ENCODE measurements around the gene ERC2.
"Not testable (repeated sequence)": the region's sequence is repeated elsewhere in the genome, so short reads cannot be mapped to it uniquely, and the experiment has no call there.

The ERC2 gene

GRCh38 chr3:56113908-56114307, 354.4 kb downstream of the ERC2 start:
- DNase-seq = no peak

DNA sequence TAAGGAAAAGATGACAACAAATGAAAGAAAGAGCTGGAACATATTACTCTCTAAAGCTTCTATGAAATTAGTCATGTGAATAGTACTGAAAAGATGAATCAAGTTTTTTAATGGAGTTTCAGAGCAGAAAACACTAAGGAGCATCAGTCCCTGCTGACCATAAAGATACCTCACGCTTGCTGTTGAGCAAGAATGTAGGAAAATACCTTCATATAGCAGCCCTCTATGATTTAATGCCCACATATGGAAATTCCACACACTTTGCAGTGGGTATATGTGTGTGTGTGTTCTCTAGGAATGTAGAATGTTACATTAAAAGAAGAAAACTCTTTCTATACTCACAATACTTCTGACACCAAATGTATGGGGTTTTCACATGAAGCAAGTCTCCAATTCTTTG, 355.0 kb downstream of the ERC2 start:
- no peak for DNase-seq

DNA sequence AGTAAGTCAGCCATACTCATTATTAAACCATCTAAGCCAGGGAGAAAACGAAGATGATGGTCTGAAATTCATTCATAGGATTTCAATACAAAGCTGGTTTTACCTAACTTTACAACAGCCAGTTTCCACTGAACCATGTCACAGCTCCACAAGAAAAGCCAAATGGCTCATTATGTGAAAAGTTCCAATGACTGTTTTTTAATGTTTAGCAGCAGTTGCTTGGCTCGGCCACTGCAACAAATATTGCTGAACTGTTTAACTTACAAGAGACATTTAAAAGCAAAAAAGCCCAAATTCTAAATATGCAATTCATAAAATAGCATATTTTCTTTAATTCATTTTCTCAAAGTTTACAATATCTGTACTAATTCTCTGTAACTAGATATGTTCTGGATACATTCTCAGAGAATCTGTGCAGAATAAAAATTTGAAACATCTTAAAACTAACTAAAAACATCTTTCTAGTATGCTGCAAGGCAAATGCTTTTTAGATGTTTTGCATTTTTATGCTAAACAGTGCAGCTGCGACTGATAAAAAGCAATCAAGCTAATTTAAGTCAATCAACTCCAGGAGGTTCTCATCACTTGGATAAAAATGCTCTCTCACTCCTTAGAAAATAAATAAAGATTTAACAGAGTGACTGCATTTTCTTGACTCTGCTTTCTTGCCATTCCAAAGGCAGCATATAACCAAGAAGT, 356.5 kb downstream of the ERC2 start:
- no peak for DNase-seq

- DNase-seq = no peak
These were observed 357.4 kb downstream of the ERC2 start for GRCh38 chr3:56110886-56111285.

DNA sequence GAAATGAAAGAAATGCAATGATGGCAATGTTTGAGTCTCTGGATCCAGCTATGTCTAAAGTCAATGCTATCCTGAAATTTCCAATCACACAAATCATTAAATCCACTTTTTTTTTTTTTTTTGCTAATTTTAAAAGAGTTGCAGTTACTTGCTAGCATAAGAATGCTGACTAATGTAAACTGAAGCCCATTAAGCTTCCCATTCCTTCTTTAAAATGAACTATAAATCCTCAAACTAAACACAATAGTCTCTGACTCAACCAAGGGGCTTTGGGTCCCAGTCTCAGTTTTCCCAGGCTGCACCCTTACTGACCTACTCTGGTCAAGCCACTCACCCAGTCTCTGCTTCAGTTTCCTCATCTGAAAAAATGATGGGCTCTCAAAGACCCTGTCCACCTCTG, 361.1 kb downstream of the ERC2 start:
- no peak for DNase-seq

- no peak for DNase-seq
These were observed 366.2 kb downstream of the ERC2 start for GRCh38 chr3:56102032-56102431.

DNA sequence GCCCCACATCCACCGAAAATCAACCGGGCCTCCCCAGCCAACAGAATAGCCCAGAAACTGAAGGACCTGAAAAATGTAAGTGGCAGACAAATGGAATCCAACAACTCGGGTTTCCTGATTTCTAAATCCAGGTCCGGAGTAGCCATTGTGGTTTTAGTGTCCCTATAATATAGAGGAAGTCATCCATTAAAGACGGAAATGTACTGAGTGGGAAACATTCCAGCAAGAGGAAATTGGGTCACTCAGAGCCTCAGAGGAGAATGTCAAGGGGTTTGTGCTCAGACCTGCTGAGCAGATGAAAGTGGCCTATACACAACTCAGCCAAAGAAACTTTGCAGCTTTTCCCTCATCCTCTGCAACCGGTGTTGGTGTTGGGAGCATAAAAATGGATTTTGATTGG, 366.7 kb downstream of the ERC2 start:
- no peak for DNase-seq

DNA sequence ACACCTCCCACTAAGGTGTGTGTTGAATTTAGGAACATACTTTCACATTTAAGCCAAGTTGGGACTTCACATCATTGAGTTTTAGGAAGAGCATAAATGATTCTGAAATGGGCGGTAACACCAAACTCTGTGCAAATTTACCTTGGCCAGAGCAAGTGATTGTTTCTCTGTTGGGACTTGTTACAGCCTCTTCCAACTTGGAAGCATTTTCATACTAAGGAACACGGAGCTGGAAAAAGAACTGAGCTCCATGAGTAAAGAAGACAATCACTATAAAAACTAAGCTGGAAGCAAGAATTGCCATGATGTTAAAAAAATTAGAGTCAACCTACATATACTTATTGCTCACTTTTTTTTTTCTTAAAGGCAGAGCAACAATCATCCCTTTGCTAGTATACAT, 371.3 kb downstream of the ERC2 start:
- DNase-seq = no peak

DNA sequence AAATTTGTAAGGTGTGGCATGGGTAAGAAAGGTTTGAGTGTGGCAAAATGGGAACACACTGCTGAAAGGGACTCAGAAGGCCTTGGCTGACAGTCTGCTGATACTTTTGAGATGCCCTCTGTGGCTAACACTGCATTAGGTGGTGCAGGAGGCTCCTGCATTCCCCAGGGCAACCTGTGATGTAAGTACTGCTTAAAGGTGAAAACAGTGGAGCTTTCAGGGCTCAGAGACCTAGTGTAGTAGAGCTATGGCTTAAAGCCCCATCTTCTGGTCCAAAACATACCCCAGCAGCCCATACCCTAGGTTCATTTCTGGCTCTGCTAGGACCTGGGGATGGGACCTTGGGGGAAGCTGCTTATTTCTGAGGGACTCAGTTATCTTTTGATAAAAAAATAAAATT, 374.1 kb downstream of the ERC2 start:
- DNase-seq = no peak

- DNase-seq = no peak
These were observed 378.5 kb downstream of the ERC2 start for GRCh38 chr3:56089739-56090138.

DNA sequence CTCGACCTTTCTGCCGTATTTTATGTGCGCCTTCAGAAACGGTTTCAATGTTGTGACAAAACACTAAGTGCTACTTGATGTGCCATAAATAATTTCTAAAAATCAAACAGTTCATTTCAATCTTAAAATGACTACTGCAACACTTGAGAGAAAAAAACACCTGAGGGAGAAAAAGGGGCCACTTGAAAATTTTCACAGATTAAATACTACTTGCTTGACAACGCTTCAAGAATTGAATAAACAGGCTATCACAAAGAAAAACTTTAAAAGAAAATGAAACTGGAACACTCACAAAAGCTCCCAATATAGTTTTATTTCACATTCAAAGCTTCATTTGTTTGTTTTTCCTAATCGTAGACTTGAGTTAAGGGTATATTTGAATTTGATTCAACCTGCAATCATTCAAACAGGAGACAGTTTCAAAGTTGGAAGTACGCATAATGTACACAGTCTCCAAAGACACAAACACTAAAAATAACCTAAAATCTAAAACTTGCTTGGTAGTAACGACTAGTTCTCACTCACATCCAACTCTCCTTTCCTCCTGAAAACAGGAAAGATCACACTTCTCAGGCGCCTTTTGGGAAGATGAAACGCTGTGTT, 380.7 kb downstream of the ERC2 start:
- no peak for DNase-seq

DNA sequence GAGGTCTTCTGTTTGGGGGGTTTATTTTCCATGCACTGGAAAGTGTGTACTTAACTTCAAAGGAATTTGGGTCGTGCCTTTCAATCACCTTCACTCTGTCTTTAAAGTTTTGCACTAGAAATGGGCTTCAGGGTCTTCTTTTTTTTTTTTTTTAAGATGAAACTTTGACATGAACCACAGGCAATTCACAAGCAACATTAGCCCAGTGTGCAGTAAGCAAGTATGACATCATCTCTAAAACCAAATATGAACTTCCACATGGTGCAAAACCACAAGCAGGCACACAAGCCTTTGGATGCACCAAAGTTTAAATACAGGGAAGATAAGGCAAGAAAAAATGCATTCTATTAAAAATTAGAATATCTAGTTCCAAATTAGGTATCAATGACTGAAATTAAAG, 381.9 kb downstream of the ERC2 start:
- DNase-seq = no peak

- DNase-seq = no peak
These were observed 387.0 kb downstream of the ERC2 start for GRCh38 chr3:56081246-56081645.

DNA sequence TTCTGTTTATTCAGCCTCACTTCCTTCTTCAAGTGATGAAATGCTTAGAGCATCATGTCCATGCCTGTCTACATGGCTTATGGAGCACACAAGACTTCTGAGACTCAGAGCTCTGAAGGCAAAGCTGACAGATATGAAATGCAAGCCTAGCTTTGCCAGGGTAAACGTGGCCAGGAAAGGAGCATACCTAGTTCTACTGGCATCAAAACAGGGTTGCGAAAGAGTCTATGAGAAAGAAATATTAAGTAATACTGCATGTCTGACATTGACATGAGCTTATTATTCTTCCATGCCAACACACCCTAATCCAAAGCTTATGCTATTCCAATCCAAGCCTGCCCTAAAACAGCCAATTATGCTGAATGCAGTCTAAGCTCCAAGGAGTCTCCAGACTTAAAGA, 391.5 kb downstream of the ERC2 start:
- no peak for DNase-seq

- DNase-seq = no peak
These were observed 393.2 kb downstream of the ERC2 start for GRCh38 chr3:56075089-56075488.

- DNase-seq = no peak
These were observed 398.5 kb downstream of the ERC2 start for GRCh38 chr3:56069766-56070165.

- DNase-seq = not testable (repeated sequence)
These were observed 401.9 kb downstream of the ERC2 start for GRCh38 chr3:56066405-56066804.

GRCh38 chr3:56064684-56065083, 403.6 kb downstream of the ERC2 start:
- no peak for DNase-seq

DNA sequence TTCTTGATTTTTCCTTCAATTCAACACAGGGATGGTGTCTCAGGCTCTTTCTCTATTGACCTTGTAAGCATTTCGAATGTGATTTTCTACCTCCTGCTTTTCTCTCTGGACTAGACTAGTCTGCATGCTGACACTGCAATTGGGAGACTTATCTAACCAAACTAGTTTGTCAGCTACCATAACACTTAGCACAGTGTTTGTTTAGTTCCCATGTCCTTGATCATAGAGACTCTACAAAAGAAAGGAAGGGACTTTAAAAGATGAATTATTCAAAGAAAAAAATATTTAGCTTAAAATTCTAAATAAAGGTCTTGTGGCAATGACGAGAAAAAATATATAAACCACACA, 407.0 kb downstream of the ERC2 start:
- no peak for DNase-seq

DNA sequence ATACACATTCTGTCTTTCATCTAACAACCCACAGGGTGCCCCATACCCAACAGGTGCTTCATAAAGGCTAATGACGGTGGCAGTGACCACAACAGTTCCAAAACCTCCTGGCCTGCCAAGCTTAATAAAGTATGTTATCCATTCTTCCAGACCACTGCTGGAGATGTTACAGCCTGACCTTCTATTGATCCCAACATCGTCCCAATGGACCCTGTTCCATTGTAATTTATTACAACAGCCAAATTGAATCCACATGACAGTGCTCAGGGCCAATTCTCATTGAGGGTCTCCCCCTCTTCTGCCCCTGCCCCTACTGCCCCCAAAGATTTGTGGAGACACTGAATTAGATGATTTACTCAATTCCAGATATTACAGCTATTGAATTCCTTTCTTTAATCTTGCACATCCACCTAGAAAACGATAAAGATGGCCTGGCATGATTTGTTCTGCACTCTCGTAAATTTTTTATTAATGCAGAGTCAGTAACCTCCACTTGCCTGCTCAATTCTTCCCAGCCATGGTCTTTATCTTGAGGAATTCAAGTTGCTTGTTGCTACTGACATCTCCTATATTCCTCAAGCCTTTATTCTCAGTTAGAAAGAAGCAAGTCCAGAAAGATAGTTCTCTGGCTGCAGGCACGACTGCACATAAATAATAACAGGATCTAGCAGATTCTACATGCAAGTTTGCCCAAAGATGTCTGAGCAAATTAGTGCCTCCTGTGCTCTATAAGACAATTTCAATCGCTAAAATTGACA, 407.6 kb downstream of the ERC2 start:
- no peak for DNase-seq

DNA sequence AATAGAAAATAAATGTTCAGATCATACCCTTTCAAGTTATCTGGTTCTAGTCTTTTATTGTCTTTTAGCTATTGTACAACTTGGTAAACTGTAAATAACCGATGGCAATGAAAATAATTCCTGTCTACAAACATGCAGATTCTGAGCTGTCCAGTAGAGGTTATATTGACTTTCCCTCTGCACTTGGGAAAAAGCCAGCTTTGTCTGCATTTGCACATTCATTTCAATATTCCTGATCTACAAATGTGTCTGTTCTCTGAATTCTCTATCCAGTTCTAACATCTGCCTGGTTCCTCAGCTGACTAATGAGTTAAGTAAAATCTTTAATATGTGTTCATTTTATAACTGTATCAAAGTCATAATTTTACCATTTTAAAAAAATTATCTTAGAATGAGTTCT, 408.5 kb downstream of the ERC2 start:
- DNase-seq = no peak

GRCh38 chr3:56055951-56056350, 412.3 kb downstream of the ERC2 start:
- DNase-seq = no peak

DNA sequence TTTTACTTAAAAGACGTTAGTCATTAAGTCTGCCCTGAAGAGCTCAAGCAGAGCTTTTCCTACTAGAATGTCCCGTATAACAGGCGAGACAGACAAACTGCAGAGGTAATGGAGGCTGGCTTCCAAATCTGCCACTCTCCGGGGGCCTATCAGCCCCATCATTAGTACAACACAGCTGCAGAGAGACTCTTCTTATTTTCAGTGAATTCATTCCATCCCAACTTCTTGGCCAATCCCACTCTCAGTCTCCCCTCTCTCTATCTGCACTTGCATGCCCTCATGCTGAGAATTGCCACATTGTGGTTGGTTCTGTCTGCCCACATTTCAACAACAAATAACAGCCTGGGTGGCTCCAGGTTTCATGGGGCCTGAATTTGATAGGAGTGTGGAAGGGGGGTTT, 412.7 kb downstream of the ERC2 start:
- no peak for DNase-seq

DNA sequence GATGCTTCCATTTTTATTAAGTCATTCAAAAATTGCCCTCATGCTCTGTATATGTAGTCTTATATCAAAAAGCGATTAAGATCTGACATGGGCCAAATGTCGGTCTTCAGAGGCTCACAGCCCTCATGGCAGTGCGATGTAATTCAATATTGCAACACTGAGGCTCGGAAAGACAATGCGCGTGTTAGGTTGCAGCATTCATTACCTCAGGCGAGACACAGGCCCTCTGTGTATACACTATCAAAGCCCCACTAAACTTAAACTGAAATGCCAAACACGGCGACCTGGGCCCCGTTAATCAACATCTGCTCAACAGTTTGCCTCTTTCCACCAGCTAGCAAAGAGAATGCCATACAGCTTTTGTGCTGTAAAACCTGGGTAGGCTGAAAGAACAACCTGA, 413.4 kb downstream of the ERC2 start:
- DNase-seq = no peak

GRCh38 chr3:56053727-56054126, 414.5 kb downstream of the ERC2 start:
- no peak for DNase-seq
